ENCODE measurements around the gene CARNS1. TPM values are rescaled to one million over a fixed set of nuclear protein-coding genes. Genes with fewer than 3 reads are reported as not detected.
A peak's percentile ranks its signal among the peaks of the same experiment; 100 is the strongest.
"Not testable (repeated sequence)": the region's sequence is repeated elsewhere in the genome, so short reads cannot be mapped to it uniquely, and the experiment has no call there.

CARNS1 gene
- total and polyA plus RNA-seq, 2 of the 13 experiments (the other 11 are each of a cell fraction or from before 2014, with no cell fraction given), result not detected

DNA sequence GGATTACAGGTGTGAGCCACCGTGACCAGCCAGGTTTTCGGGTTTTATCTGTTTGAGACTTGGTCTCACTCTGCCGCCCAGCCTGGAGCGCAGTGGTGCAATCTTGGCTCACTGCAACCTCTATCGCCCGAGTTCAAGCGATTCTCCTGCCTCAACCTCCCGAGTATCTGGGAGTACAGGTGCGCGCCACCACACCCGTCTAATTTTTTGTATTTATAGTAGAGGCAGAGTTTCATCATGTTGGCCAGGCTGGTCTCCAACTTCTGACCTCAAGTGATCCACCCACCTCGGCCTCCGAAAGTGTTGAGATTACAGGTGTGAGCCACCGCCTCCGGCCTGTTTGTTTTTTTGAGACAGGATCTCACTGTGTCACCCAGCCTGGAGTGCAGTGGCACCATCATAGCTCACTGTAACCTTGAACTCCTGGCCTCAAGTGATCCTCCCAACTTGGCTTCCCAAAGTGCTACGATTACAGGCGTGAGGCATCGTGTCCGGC, 11.9 kb downstream of the CARNS1 start:
- Histone ChIP-seq H3K9ac (ENCODE audit: insufficient read depth, low read depth, low read length) (peak overlapping the region; percentile 97), H3K4me2 (ENCODE audit: low read depth, low read length) (peak overlapping the region; percentile 93), H3K4me1 (ENCODE audit: insufficient read depth, low read length) (peaks cover 40% of the 10 kb centered on the region), H3K79me2 (ENCODE audit: insufficient read depth, low read length) (peaks cover 13% of the 10 kb centered on the region), H3K4me3 (replicated peaks in 1 of 3; ENCODE audit: insufficient read depth in 1 of 3, low read depth in 2 of 3, low read length in 3 of 3) (peak overlapping the region; percentile 69 to 98 (median 90)), H3K27ac (ENCODE audit: extremely low read length, insufficient read depth, low read length) (peak overlapping the region; percentile 85), H2AFZ (ENCODE audit: low read length) (peak overlapping the region; percentile 71)
- H4K20me1 ChIP-seq (ENCODE audit: insufficient read depth, low read length); H3K36me3 ChIP-seq (replicated peaks in 1 of 2; ENCODE audit: control insufficient read depth in 1 of 2, insufficient read depth in 2 of 2, low read length in 2 of 2); H3K9me3 ChIP-seq (ENCODE audit: low read length); H3K27me3 ChIP-seq (ENCODE audit: control insufficient read depth in 1 of 2, insufficient read depth in 2 of 2, low read length in 2 of 2); BruUV-seq (replicated peaks); CTCF ChIA-PET (ENCODE audit: low intra/inter-chr PET ratio, low total read pairs); intact Hi-C loops (cut with micrococcal nuclease; ENCODE audit: unreplicated experiment); TF ChIP-seq FOXA1, SOX6 (IDR thresholded peaks at IDR 0.05): not testable (repeated sequence)
- DNase-seq (ENCODE audit: low spot score), result peak; percentile 50
- FAIRE-seq, result peak; percentile 83
- ATAC-seq, result peak; percentile 30
- WGBS (ENCODE audit: low lambda C conversion rate), result 48% methylated on average over 19 of the region's 19 CpGs
- in situ Hi-C loops (cut with HindIII; ENCODE audit: extremely low pct_ligation_motif_present, low pct_unique_long_range_greater_than_20kb), result loop anchor here (5.0 kb wide), 1 partner anchor 35 kb away; no protein-coding TSS in a partner anchor
- POLR2A ChIA-PET, result interaction anchor here (0.8 to 3.0 kb wide), 10 partner anchors 9 to 74 kb away, joined by 3 to 12 read pairs (median 6); partner anchors contain the start of genes CORO1B, POLD4, PPP1CA and RAD9A
- peak; percentile 9; the same call in 1 of the 2 replicates for TF ChIP-seq ZMYM3 (CRISPR knock-in tag; IDR thresholded peaks at IDR 0.05)
- peak; percentile 55; the same call in 1 of the 2 replicates for TF ChIP-seq TBX2 (CRISPR knock-in tag; IDR thresholded peaks at IDR 0.05; ENCODE audit: borderline replicate concordance)
- peak; percentile 39; the same call in 1 of the 2 replicates for TF ChIP-seq ETV5 (CRISPR knock-in tag; IDR thresholded peaks at IDR 0.05; ENCODE audit: borderline replicate concordance)
- TF ChIP-seq, protein P1, sequence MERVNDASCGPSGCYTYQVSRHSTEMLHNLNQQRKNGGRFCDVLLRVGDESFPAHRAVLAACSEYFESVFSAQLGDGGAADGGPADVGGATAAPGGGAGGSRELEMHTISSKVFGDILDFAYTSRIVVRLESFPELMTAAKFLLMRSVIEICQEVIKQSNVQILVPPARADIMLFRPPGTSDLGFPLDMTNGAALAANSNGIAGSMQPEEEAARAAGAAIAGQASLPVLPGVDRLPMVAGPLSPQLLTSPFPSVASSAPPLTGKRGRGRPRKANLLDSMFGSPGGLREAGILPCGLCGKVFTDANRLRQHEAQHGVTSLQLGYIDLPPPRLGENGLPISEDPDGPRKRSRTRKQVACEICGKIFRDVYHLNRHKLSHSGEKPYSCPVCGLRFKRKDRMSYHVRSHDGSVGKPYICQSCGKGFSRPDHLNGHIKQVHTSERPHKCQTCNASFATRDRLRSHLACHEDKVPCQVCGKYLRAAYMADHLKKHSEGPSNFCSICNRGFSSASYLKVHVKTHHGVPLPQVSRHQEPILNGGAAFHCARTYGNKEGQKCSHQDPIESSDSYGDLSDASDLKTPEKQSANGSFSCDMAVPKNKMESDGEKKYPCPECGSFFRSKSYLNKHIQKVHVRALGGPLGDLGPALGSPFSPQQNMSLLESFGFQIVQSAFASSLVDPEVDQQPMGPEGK (CRISPR knock-in tag; IDR thresholded peaks at IDR 0.05), result 0 out of 2 replicates have a peak, but pooled peaks have one; percentile 14
- 0 out of 2 replicates have a peak, but pooled peaks have one; percentile 24 for TF ChIP-seq FOXA3 (CRISPR knock-in tag; IDR thresholded peaks at IDR 0.05)
- peak; percentile 48 for TF ChIP-seq HNF4A (CRISPR knock-in tag; IDR thresholded peaks at IDR 0.05)
- peak; percentile 40; the same call in 1 of the 2 replicates for TF ChIP-seq KDM5B (CRISPR knock-in tag; IDR thresholded peaks at IDR 0.05; ENCODE audit: borderline replicate concordance)
- TF ChIP-seq ZNF614 (CRISPR knock-in tag; IDR thresholded peaks at IDR 0.05; ENCODE audit: borderline replicate concordance), result peak; percentile 14; the same call in 1 of the 2 replicates
- TF ChIP-seq FOXA1 (CRISPR knock-in tag; IDR thresholded peaks at IDR 0.05), result peak; percentile 35
- TF ChIP-seq, protein P2, sequence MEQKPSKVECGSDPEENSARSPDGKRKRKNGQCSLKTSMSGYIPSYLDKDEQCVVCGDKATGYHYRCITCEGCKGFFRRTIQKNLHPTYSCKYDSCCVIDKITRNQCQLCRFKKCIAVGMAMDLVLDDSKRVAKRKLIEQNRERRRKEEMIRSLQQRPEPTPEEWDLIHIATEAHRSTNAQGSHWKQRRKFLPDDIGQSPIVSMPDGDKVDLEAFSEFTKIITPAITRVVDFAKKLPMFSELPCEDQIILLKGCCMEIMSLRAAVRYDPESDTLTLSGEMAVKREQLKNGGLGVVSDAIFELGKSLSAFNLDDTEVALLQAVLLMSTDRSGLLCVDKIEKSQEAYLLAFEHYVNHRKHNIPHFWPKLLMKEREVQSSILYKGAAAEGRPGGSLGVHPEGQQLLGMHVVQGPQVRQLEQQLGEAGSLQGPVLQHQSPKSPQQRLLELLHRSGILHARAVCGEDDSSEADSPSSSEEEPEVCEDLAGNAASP (CRISPR knock-in tag; IDR thresholded peaks at IDR 0.05; ENCODE audit: borderline replicate concordance), result peak; percentile 68; the same call in 1 of the 2 replicates
- peak; percentile 44 for TF ChIP-seq SAP130 (CRISPR knock-in tag; IDR thresholded peaks at IDR 0.05; ENCODE audit: low read depth)
- peak; percentile 50; the same call in 1 of the 2 replicates for TF ChIP-seq PAXIP1 (CRISPR knock-in tag; conservative IDR thresholded peaks at IDR 0.05)
- TF ChIP-seq NR2F6 (IDR thresholded peaks at IDR 0.05), result peak; percentile 70
- TF ChIP-seq NR2F6 (CRISPR knock-in tag; IDR thresholded peaks at IDR 0.05), result peak; percentile 88
- TF ChIP-seq KDM1A (CRISPR knock-in tag; IDR thresholded peaks at IDR 0.05), result 0 out of 2 replicates have a peak, but pooled peaks have one; percentile 63
- TF ChIP-seq SALL1 (CRISPR knock-in tag; IDR thresholded peaks at IDR 0.05), result peak; percentile 42; the same call in 1 of the 2 replicates
- 0 out of 2 replicates have a peak, but pooled peaks have one; percentile 4 for TF ChIP-seq SOX6 (CRISPR knock-in tag; IDR thresholded peaks at IDR 0.05)
- TF ChIP-seq ZNF441 (CRISPR knock-in tag; IDR thresholded peaks at IDR 0.05; ENCODE audit: borderline replicate concordance), result peak; percentile 43; the same call in 1 of the 2 replicates
